ENCODE results near the gene ERMAP. TPM values are rescaled to one million over a fixed set of nuclear protein-coding genes. Genes with fewer than 3 reads are reported as not detected.
"Not testable (repeated sequence)": the region's sequence is repeated elsewhere in the genome, so short reads cannot be mapped to it uniquely, and the experiment has no call there.

The ERMAP gene
- total RNA-seq, 4 donors from 2014 or later = 6.1 to 11.7 (median 8.7) TPM

- H3K9me3 ChIP-seq = peaks cover 0 to 15% (median 0%) of the 10 kb centered on the region in 3 donors
- TF ChIP-seq POLR2A (IDR thresholded peaks at IDR 0.05) = no peak
- TF ChIP-seq CTCF (IDR thresholded peaks at IDR 0.05) = peak in 2 of 6 experiments; percentile 5 to 32
- H3K4me1 ChIP-seq = no peaks in the 10 kb centered on the region
- DNase-seq = no peak
- H3K27ac ChIP-seq = no peak overlapping the region
- intact Hi-C loops (cut with DNase I) = no loop called here
- H3K36me3 ChIP-seq = no peaks in the 10 kb centered on the region
- 63 to 76% methylated on average over 4 of the region's 4 CpGs for WGBS, 2 donors
- no peak overlapping the region for H3K4me3 ChIP-seq
- peaks cover 0 to 35% (median 0%) of the 10 kb centered on the region in 4 donors for H3K27me3 ChIP-seq
Observed at GRCh38 chr1:42860339-42861013, 43.6 kb downstream of the ERMAP start.

GRCh38 chr1:42861014-42861399, 44.1 kb downstream of the ERMAP start:
- H3K36me3 ChIP-seq = no peaks in the 10 kb centered on the region
- DNase-seq = no peak
- H3K4me3 ChIP-seq = no peak overlapping the region
- no peaks in the 10 kb centered on the region for H3K4me1 ChIP-seq
- intact Hi-C loops (cut with DNase I) = no loop called here
- H3K27ac ChIP-seq = no peak overlapping the region
- peaks cover 0 to 15% (median 0%) of the 10 kb centered on the region in 3 donors for H3K9me3 ChIP-seq
- peaks cover 0 to 35% (median 0%) of the 10 kb centered on the region in 4 donors for H3K27me3 ChIP-seq
- TF ChIP-seq CTCF (IDR thresholded peaks at IDR 0.05) (no peak), POLR2A (IDR thresholded peaks at IDR 0.05) (no peak)

GRCh38 chr1:42866549-42866948, 49.6 kb downstream of the ERMAP start:
- H3K27ac ChIP-seq = no peak overlapping the region
- no peaks in the 10 kb centered on the region for H3K9me3 ChIP-seq
- H3K4me3 ChIP-seq = no peak overlapping the region
- H3K27me3 ChIP-seq = peaks cover 0 to 16% (median 0%) of the 10 kb centered on the region in 4 donors
- TF ChIP-seq POLR2A (IDR thresholded peaks at IDR 0.05) (no peak), CTCF (IDR thresholded peaks at IDR 0.05) (no peak)
- no peaks in the 10 kb centered on the region for H3K36me3 ChIP-seq
- WGBS, 2 donors = 71 to 82% methylated on average over 5 of the region's 5 CpGs
- DNase-seq = no peak
- intact Hi-C loops (cut with DNase I) = no loop called here
- no peaks in the 10 kb centered on the region for H3K4me1 ChIP-seq

- H3K4me3 ChIP-seq; intact Hi-C loops (cut with DNase I): not testable (repeated sequence)
- WGBS, 2 donors = 75 to 92% methylated on average over 3 to 4 of the region's 4 CpGs
Observed at GRCh38 chr1:42868466-42868865, 51.5 kb downstream of the ERMAP start.

GRCh38 chr1:42869254-42869653, 52.3 kb downstream of the ERMAP start:
- H3K27me3 ChIP-seq; DNase-seq; H3K36me3 ChIP-seq; H3K4me3 ChIP-seq; H3K9me3 ChIP-seq; H3K27ac ChIP-seq; H3K4me1 ChIP-seq; intact Hi-C loops (cut with DNase I): not testable (repeated sequence)
- whole genome bisulfite sequencing, 2 donors = 56 to 60% methylated on average over 2 of the region's 2 CpGs

More at GRCh38 chr1:42868466-42868865, 51.5 kb downstream of the ERMAP start:
- DNase-seq, H3K9me3 ChIP-seq, H3K27me3 ChIP-seq, H3K27ac ChIP-seq, H3K4me1 ChIP-seq, H3K36me3 ChIP-seq: not testable (repeated sequence)

GRCh38 chr1:42869751-42870150, 52.8 kb downstream of the ERMAP start:
- DNase-seq; H3K27me3 ChIP-seq; H3K9me3 ChIP-seq; H3K4me3 ChIP-seq; H3K4me1 ChIP-seq; intact Hi-C loops (cut with DNase I); H3K27ac ChIP-seq; H3K36me3 ChIP-seq: not testable (repeated sequence)
- WGBS, 2 donors = 40 to 50% methylated on average over 2 of the region's 2 CpGs

- H3K36me3 ChIP-seq; H3K4me1 ChIP-seq; H3K27me3 ChIP-seq; DNase-seq; H3K9me3 ChIP-seq; H3K27ac ChIP-seq; intact Hi-C loops (cut with DNase I); H3K4me3 ChIP-seq: not testable (repeated sequence)
Observed at GRCh38 chr1:42873108-42873507, 56.2 kb downstream of the ERMAP start.

Data from esophagus squamous epithelium (tissue), 5 donors.